HEK293 (cell line): ENCODE measurements around the gene POMT2.

Experiments used
- CTCF ChIA-PET: fragments of 350-600 bp; formaldehyde crosslinking; extraction: SDS; loops from one replicate; lab custom pipeline; 2021; ENCODE audit warnings: antibody characterized with exemption; lab: Yijun Ruan, JAX
- POLR2A ChIA-PET: fragments of 300-600 bp; formaldehyde crosslinking; extraction: SDS; loops from one replicate; lab custom pipeline; 2020; ENCODE audit warnings: antibody characterized with exemption, inconsistent platforms; lab: Yijun Ruan, JAX
- H3K27ac ChIP-seq: fragments of 200-500 bp; sonication (Bioruptor generic); 2 replicates; pipeline ENCODE4 v1.5.1; 2014; ENCODE audit warnings: low read depth, low read length, control low read depth, inconsistent platforms; ENCODE audit errors: extremely low read depth
- H3K36me3 ChIP-seq, 2 experiments: fragments of 200-500 bp in 1 of 2; sonication (Bioruptor generic) in 1 of 2; 1 replicate in 1 of 2; 2 replicates in 1 of 2; pipeline ENCODE4 v1.5.1; 2014 to 2017; ENCODE audit warnings: inconsistent platforms in 2 of 2, low read length in 2 of 2; ENCODE audit not compliant: control insufficient read depth in 2 of 2, insufficient read depth in 1 of 2
- H3K4me1 ChIP-seq: fragments of 200-500 bp; sonication (Bioruptor generic); 2 replicates; pipeline ENCODE4 v1.5.1; 2014; ENCODE audit warnings: mild to moderate bottlenecking, low read length, inconsistent platforms; ENCODE audit not compliant: control insufficient read depth, insufficient read depth
- H3K4me3 ChIP-seq: 2 replicates; pipeline ENCODE4 v1.5.1; 2011; ENCODE audit warnings: low read depth, mild to moderate bottlenecking, control low read depth, low read length, moderate library complexity
- H3K9me3 ChIP-seq: fragments of 200-500 bp; sonication (Bioruptor generic); 2 replicates; pipeline ENCODE4 v1.5.1; 2014; ENCODE audit warnings: low read depth, low read length, inconsistent platforms; ENCODE audit not compliant: control insufficient read depth, insufficient read depth
- MEIS1 ChIP-seq: sonication (generic); formaldehyde crosslinking; IDR thresholded peaks from 2 replicates; pipeline ENCODE4 v1.8.1; 2022; ENCODE audit warnings: missing genetic modification reagents, mild to moderate bottlenecking, borderline replicate concordance
- SETDB1 ChIP-seq: IDR thresholded peaks from one replicate; pipeline ENCODE4 v1.6.1; 2017; ENCODE audit warnings: mild to moderate bottlenecking, low read length, moderate library complexity, mixed read lengths; ENCODE audit not compliant: insufficient read length
- TCF7L2 ChIP-seq: IDR thresholded peaks from 2 replicates; pipeline ENCODE4 v1.6.1; 2011; ENCODE audit warnings: low read depth, mild to moderate bottlenecking, inconsistent platforms, low read length, moderate library complexity, borderline replicate concordance
- WT1 ChIP-seq: fragments of 450-650 bp; formaldehyde crosslinking; IDR thresholded peaks from 2 replicates; pipeline ENCODE4 v1.5.1; 2016; ENCODE audit warnings: missing biosample characterization, missing genetic modification characterization
- ZFP69B ChIP-seq: fragments of 450-650 bp; formaldehyde crosslinking; IDR thresholded peaks from 2 replicates; pipeline ENCODE4 v1.5.1; 2016; ENCODE audit warnings: missing biosample characterization, missing genetic modification characterization
- ZNF140 ChIP-seq: fragments of 450-650 bp; formaldehyde crosslinking; IDR thresholded peaks from 2 replicates; pipeline ENCODE4 v1.5.1; 2016; ENCODE audit warnings: missing biosample characterization, missing genetic modification characterization
- ZNF146 ChIP-seq: fragments of 450-650 bp; formaldehyde crosslinking; IDR thresholded peaks from 2 replicates; pipeline ENCODE4 v1.5.1; 2016; ENCODE audit warnings: missing biosample characterization, missing genetic modification characterization
- ZNF2 ChIP-seq: fragments of 450-650 bp; formaldehyde crosslinking; IDR thresholded peaks from 2 replicates; pipeline ENCODE4 v1.5.1; 2016; ENCODE audit warnings: missing biosample characterization, missing genetic modification characterization
- ZNF341 ChIP-seq: fragments of 450-650 bp; formaldehyde crosslinking; IDR thresholded peaks from 2 replicates; pipeline ENCODE4; 2016; ENCODE audit warnings: low read depth, missing biosample characterization, missing genetic modification characterization
- ZNF394 ChIP-seq: fragments of 450-650 bp; formaldehyde crosslinking; IDR thresholded peaks from 2 replicates; pipeline ENCODE4 v1.5.1; 2016; ENCODE audit warnings: missing biosample characterization, missing genetic modification characterization, mild to moderate bottlenecking, moderate library complexity, borderline replicate concordance
- ZNF416 ChIP-seq: fragments of 450-650 bp; formaldehyde crosslinking; IDR thresholded peaks from 2 replicates; pipeline ENCODE4 v1.5.1; 2016; ENCODE audit warnings: missing biosample characterization, missing genetic modification characterization
- ZNF433 ChIP-seq: fragments of 450-650 bp; formaldehyde crosslinking; IDR thresholded peaks from 2 replicates; pipeline ENCODE4 v1.5.1; 2016; ENCODE audit warnings: missing biosample characterization, missing genetic modification characterization, low read depth
- ZNF514 ChIP-seq: fragments of 450-650 bp; formaldehyde crosslinking; IDR thresholded peaks from 2 replicates; pipeline ENCODE4 v1.5.1; 2016; ENCODE audit warnings: missing biosample characterization, missing genetic modification characterization
- ZNF548 ChIP-seq: fragments of 450-650 bp; formaldehyde crosslinking; IDR thresholded peaks from 2 replicates; pipeline ENCODE4 v1.5.1; 2016; ENCODE audit warnings: missing biosample characterization, missing genetic modification characterization
- ZNF560 ChIP-seq: fragments of 450-650 bp; formaldehyde crosslinking; IDR thresholded peaks from 2 replicates; pipeline ENCODE4 v1.5.1; 2017; ENCODE audit warnings: missing biosample characterization, missing genetic modification characterization, borderline replicate concordance
- ZNF571 ChIP-seq: fragments of 450-650 bp; formaldehyde crosslinking; IDR thresholded peaks from 2 replicates; pipeline ENCODE4 v1.5.0; 2017; ENCODE audit warnings: missing biosample characterization, missing genetic modification characterization
- ZNF777 ChIP-seq: fragments of 450-650 bp; formaldehyde crosslinking; IDR thresholded peaks from 2 replicates; pipeline ENCODE4 v1.5.1; 2017; ENCODE audit warnings: missing biosample characterization, missing genetic modification characterization, borderline replicate concordance
- ZNF843 ChIP-seq: fragments of 450-650 bp; formaldehyde crosslinking; IDR thresholded peaks from 2 replicates; pipeline ENCODE4 v1.5.1; 2016; ENCODE audit warnings: missing biosample characterization, missing genetic modification characterization
- TF ChIP-seq, protein P1 (sequence below): fragments of 450-650 bp; IDR thresholded peaks from 2 replicates; pipeline ENCODE4 v1.5.1; 2018; ENCODE audit warnings: missing biosample characterization, mild to moderate bottlenecking, missing genetic modification characterization
- TF ChIP-seq, protein P2 (sequence below): fragments of 450-650 bp; formaldehyde crosslinking; IDR thresholded peaks from 2 replicates; pipeline ENCODE4 v1.5.1; 2016; ENCODE audit warnings: missing biosample characterization, missing genetic modification characterization
- TF ChIP-seq, protein P3 (sequence below): fragments of 450-650 bp; formaldehyde crosslinking; IDR thresholded peaks from 2 replicates; pipeline ENCODE4 v1.5.1; 2016; ENCODE audit warnings: missing biosample characterization, missing genetic modification characterization, low read depth
- TF ChIP-seq, protein P4 (sequence below): fragments of 450-650 bp; formaldehyde crosslinking; IDR thresholded peaks from 2 replicates; pipeline ENCODE4 v1.5.1; 2016; ENCODE audit warnings: missing biosample characterization, missing genetic modification characterization
- TF ChIP-seq, protein P5 (sequence below): fragments of 450-650 bp; formaldehyde crosslinking; IDR thresholded peaks from 2 replicates; pipeline ENCODE4 v1.5.1; 2017; ENCODE audit warnings: missing biosample characterization, missing genetic modification characterization

POMT2 gene

DNA sequence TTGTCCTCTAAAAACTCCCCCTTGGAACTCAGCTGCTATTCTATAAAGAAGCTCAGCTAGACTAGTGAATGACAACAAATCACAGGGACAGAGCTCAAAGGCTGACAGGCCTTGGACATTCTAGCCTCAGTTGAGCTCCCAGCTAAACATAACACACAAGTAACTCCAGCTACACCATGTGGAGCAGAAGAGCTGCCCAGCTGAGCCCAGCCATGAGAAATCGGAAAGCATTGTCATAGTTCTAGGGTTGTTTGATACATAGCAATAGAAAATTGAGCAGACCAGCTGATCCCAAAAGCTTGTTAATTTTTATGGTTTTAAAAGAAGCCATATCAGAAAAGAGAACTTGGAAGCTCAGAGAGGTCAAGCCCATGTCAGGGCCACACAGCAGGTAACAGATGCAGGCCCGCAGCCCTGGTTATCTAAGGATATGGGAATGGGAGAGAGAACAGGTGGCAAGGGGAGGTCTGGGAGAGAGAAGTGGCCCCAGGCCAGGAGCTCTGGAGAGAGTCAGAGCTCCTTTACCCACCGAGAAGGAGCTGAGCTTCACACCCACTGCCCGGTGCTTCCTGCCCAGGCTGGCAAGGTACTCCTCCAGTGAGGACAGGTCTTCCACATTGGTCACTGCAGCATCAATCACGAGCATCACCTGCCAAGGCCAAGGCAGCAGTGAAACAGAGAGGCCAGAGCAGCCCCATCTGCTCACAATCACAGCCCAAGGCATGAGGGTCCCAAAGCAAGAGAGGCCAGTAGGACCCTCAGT, 52.6 kb downstream of the POMT2 start:
- Histone ChIP-seq H3K4me1 (no peaks in the 10 kb centered on the region), H3K4me3 (no peak overlapping the region), H3K9me3 (no peaks in the 10 kb centered on the region), H3K36me3 (no peaks in the 10 kb centered on the region), H3K27ac (no peak overlapping the region)
- POLR2A ChIA-PET: no interaction called here
- CTCF ChIA-PET: interaction anchor here (0.6 to 0.8 kb wide), 2 partner anchors 23 to 413 kb away, joined by 3 to 4 read pairs; no protein-coding TSS in a partner anchor
- TF ChIP-seq ZNF560 (tag by site-specific recombination) (no peak), ZNF514 (tag by site-specific recombination) (no peak), ZNF394 (tag by site-specific recombination) (no peak), SETDB1 (peak; percentile 40)

DNA sequence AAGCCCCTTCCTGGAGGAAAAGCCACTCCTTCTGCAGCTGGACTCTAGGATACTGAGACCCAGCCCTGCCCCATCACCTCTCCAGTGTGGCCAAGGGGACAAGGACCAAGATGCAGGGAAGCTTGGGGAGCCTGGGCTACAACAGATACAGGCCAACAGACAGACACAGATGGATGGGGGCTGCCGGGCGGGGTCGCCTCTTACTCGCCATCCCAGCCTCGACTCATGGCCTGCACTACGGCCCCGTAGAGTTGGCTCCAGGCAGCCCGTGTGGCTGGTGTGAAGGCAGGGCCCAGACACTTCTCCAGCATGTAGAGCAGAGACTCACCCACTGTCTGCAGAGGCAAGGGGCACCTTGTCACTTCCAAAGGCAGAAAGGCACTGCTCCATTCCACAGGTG, 54.3 kb downstream of the POMT2 start:
- ChIA-PET CTCF (no interaction called here), POLR2A (no interaction called here)
- TF ChIP-seq ZNF548 (tag by site-specific recombination): no peak
- TF ChIP-seq, protein P1, sequence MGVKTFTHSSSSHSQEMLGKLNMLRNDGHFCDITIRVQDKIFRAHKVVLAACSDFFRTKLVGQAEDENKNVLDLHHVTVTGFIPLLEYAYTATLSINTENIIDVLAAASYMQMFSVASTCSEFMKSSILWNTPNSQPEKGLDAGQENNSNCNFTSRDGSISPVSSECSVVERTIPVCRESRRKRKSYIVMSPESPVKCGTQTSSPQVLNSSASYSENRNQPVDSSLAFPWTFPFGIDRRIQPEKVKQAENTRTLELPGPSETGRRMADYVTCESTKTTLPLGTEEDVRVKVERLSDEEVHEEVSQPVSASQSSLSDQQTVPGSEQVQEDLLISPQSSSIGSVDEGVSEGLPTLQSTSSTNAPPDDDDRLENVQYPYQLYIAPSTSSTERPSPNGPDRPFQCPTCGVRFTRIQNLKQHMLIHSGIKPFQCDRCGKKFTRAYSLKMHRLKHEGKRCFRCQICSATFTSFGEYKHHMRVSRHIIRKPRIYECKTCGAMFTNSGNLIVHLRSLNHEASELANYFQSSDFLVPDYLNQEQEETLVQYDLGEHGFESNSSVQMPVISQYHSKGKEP (tag by site-specific recombination): no peak
- TF ChIP-seq ZNF140 (tag by site-specific recombination): no peak
- TF ChIP-seq ZNF843 (tag by site-specific recombination): no peak
- TF ChIP-seq ZNF416 (tag by site-specific recombination): no peak
- TF ChIP-seq, protein P2, sequence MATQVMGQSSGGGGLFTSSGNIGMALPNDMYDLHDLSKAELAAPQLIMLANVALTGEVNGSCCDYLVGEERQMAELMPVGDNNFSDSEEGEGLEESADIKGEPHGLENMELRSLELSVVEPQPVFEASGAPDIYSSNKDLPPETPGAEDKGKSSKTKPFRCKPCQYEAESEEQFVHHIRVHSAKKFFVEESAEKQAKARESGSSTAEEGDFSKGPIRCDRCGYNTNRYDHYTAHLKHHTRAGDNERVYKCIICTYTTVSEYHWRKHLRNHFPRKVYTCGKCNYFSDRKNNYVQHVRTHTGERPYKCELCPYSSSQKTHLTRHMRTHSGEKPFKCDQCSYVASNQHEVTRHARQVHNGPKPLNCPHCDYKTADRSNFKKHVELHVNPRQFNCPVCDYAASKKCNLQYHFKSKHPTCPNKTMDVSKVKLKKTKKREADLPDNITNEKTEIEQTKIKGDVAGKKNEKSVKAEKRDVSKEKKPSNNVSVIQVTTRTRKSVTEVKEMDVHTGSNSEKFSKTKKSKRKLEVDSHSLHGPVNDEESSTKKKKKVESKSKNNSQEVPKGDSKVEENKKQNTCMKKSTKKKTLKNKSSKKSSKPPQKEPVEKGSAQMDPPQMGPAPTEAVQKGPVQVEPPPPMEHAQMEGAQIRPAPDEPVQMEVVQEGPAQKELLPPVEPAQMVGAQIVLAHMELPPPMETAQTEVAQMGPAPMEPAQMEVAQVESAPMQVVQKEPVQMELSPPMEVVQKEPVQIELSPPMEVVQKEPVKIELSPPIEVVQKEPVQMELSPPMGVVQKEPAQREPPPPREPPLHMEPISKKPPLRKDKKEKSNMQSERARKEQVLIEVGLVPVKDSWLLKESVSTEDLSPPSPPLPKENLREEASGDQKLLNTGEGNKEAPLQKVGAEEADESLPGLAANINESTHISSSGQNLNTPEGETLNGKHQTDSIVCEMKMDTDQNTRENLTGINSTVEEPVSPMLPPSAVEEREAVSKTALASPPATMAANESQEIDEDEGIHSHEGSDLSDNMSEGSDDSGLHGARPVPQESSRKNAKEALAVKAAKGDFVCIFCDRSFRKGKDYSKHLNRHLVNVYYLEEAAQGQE: no peak
- no peak for TF ChIP-seq ZNF146 (tag by site-specific recombination)
- no peak for TF ChIP-seq WT1 (tag by site-specific recombination)
- no peak for TF ChIP-seq ZFP69B (tag by site-specific recombination)
- no peak for TF ChIP-seq MEIS1 (CRISPR knock-in tag)
- no peak for TF ChIP-seq ZNF777
- no peak for TF ChIP-seq ZNF560 (tag by site-specific recombination)
- no peak for TF ChIP-seq ZNF2
- no peak for TF ChIP-seq ZNF433 (tag by site-specific recombination)
- no peak for TF ChIP-seq ZNF571 (tag by site-specific recombination)
- TF ChIP-seq TCF7L2: no peak
- TF ChIP-seq ZNF341 (tag by site-specific recombination): no peak
- TF ChIP-seq, protein P3, sequence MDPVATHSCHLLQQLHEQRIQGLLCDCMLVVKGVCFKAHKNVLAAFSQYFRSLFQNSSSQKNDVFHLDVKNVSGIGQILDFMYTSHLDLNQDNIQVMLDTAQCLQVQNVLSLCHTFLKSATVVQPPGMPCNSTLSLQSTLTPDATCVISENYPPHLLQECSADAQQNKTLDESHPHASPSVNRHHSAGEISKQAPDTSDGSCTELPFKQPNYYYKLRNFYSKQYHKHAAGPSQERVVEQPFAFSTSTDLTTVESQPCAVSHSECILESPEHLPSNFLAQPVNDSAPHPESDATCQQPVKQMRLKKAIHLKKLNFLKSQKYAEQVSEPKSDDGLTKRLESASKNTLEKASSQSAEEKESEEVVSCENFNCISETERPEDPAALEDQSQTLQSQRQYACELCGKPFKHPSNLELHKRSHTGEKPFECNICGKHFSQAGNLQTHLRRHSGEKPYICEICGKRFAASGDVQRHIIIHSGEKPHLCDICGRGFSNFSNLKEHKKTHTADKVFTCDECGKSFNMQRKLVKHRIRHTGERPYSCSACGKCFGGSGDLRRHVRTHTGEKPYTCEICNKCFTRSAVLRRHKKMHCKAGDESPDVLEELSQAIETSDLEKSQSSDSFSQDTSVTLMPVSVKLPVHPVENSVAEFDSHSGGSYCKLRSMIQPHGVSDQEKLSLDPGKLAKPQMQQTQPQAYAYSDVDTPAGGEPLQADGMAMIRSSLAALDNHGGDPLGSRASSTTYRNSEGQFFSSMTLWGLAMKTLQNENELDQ (tag by site-specific recombination): no peak
- TF ChIP-seq, protein P4, sequence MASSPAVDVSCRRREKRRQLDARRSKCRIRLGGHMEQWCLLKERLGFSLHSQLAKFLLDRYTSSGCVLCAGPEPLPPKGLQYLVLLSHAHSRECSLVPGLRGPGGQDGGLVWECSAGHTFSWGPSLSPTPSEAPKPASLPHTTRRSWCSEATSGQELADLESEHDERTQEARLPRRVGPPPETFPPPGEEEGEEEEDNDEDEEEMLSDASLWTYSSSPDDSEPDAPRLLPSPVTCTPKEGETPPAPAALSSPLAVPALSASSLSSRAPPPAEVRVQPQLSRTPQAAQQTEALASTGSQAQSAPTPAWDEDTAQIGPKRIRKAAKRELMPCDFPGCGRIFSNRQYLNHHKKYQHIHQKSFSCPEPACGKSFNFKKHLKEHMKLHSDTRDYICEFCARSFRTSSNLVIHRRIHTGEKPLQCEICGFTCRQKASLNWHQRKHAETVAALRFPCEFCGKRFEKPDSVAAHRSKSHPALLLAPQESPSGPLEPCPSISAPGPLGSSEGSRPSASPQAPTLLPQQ: no peak
- TF ChIP-seq, protein P5, sequence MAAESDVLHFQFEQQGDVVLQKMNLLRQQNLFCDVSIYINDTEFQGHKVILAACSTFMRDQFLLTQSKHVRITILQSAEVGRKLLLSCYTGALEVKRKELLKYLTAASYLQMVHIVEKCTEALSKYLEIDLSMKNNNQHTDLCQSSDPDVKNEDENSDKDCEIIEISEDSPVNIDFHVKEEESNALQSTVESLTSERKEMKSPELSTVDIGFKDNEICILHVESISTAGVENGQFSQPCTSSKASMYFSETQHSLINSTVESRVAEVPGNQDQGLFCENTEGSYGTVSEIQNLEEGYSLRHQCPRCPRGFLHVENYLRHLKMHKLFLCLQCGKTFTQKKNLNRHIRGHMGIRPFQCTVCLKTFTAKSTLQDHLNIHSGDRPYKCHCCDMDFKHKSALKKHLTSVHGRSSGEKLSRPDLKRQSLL: no peak
- Histone ChIP-seq H3K9me3 (no peaks in the 10 kb centered on the region), H3K4me3 (no peak overlapping the region), H3K27ac (no peak overlapping the region), H3K4me1 (no peaks in the 10 kb centered on the region), H3K36me3 (no peaks in the 10 kb centered on the region)
